HG03575 (cell line): ENCODE data around the gene FAM228A.
"Not testable (repeated sequence)": the region's sequence is repeated elsewhere in the genome, so short reads cannot be mapped to it uniquely, and the experiment has no call there.

Experiments used
- ATAC-seq: cut with Tn5 transposase; IDR thresholded peaks from one replicate; pipeline ENCODE4 v1.9.1; 2021; ENCODE audit not compliant: unreplicated experiment, insufficient number of reproducible peaks, low FRiP score; ENCODE audit errors: extremely low read depth

FAM228A gene

DNA sequence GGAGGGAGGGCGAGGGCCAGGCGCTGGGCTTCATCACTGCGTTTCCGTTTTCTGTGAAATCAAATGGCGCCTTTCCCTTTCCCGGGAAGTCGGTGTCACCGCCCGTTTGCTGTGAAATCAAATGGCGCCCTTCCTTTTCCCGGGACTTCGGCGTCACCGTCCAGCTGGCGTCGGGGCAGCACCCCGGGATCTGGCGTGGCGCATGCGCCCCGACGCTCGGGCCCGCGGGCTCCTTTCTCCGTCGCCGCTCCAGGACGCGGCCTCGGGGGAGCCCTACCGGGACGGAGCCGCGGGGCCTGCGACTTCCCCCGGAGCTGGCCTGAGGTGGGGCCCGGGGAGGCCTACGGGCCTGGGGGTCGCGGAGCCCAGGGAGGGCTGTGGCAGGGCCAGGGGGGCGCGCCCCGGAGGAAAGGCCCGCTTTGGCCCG lies at the start of gene FAM228A:
FAM228A (plus strand) TSS at position 203 of the 427 bp plus-strand sequence. CDS start 428 bp downstream, outside the sequence.
- no peak for ATAC-seq

GRCh38 chr2:24125956-24126355 lies 48.9 kb upstream of the FAM228A start:
- ATAC-seq = no peak

DNA sequence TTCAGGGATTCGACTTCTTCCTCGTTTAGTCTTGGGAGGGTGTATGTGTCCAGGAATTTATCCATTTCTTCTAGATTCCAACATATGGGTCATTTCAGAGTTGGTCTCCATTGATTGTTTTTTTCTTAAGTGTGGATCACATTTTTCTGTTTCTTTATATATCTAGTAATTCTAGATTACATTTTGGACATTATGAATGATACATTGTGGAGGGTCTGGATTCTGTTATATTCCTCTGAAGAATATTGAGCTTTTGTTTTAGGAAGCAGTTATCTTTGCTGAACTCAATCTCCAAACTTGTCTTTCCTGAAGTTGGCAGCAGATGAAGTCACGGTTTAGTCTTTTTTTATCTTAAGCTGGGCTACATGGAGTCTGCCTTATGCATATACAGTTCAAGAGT lies 42.3 kb upstream of the FAM228A start:
- ATAC-seq = no peak

DNA sequence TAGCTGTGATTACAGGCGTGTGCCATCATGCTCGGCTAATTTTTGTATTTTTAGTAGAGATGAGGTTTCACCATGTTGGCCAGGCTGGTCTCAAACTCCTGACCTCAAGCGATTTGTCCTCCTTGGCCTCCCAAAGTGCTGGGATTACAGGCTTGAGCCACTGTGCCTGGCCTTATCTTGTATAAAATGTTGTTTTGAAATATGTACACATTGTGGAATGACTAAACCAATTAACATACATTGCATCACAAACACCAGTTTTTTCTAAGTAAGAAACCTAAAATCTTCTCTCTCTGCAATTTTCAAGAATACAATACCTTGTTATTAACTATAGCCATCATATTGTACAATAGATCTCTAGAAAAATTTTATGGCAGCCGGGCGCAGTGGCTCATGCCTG lies 34.5 kb upstream of the FAM228A start:
- not testable (repeated sequence) for ATAC-seq

GRCh38 chr2:24147364-24147763 lies 27.5 kb upstream of the FAM228A start:
- no peak for ATAC-seq

GRCh38 chr2:24152413-24153197 lies 22.2 kb upstream of the FAM228A start:
- no peak for ATAC-seq

DNA sequence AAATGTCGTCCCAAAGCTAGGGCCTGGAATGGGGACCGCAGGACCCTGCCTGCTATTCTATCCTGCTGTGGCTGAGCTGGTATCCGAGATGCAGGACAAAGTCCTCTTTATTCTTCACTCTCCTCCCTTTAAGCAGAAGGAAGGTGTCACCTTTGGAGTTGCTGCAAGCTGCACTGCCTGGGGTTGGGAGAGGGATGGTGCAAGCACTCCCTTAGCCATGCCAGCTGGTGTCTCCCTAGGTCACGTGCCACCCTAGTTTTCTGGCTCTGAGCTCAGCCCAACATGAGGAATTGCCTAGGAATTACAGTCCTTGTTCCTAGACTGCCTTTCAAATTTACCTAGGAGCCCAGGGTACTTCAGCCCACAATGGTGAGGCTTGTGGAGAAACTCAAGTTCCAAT lies 21.4 kb upstream of the FAM228A start:
- no peak for ATAC-seq

DNA sequence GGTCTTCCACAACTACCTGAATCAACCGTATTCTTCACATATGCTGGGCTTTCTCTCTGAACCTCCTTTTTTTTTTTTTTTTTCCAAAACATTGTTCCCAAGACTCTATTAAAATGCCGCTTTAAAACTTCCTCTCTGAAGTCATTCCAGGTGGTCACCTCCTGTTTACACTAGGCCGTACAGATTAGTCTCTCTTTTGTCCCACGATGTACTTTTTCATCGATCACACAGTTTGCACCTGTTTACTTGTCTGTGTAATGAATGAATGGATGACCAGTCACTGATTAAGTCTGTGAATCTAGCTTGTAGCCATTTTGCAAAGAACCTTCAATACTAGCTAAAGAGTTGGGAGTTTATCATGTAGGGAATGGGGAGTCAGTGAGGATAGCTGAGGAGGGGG lies 16.7 kb upstream of the FAM228A start:
- ATAC-seq = no peak

- no peak for ATAC-seq
Measured at GRCh38 chr2:24159708-24160107, 15.1 kb upstream of the FAM228A start.

GRCh38 chr2:24160761-24161160 lies 14.1 kb upstream of the FAM228A start:
- no peak for ATAC-seq

- no peak for ATAC-seq
Measured at GRCh38 chr2:24162494-24162893, 12.4 kb upstream of the FAM228A start.

GRCh38 chr2:24163186-24163585 lies 11.7 kb upstream of the FAM228A start:
- ATAC-seq = no peak

DNA sequence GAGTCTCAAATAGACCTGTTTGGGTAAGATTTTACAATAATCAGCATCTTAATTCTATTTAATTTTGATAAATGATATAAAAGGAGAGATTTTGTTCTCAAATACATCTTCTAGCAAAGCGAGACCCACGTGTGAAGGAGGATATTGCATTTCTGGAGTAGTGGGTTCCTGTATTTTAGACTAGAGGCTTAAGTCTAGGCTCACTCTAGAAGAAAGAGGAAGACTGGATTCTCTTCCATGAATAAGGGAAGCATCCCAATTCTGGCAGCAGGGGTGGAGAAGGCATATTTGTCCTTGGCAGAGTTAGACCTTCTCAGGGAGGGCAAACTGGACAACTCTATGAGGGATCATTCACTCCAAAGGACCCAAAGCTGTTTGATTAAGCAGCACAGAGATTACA lies 11.3 kb upstream of the FAM228A start:
- no peak for ATAC-seq

DNA sequence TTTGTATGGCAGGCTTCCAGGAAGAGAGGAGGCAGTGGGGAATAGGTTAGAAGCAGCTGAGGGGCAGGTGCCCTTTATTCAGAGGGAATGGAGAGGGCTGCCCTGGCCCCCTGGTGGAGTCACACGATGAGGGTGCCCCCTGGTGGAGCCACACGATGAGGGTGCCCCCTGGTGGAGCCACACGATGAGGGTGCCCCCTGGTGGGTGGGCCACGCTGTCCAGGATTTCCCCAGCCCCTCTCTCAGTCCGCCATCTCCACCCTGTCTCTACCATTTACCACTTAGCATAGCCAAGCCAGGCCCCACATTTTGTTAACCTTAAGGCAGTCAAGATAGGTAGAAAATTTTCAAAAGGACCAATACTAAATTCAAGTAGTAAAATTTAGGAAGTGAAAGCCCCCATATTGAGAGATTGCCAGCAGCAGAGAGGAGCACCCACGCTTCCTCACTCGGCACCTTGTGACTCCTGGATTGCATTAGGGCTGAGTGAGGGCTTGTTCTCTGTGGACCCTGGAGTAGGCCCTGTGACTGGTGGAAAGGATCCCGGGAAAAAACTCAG lies 10.4 kb upstream of the FAM228A start:
- ATAC-seq = no peak

DNA sequence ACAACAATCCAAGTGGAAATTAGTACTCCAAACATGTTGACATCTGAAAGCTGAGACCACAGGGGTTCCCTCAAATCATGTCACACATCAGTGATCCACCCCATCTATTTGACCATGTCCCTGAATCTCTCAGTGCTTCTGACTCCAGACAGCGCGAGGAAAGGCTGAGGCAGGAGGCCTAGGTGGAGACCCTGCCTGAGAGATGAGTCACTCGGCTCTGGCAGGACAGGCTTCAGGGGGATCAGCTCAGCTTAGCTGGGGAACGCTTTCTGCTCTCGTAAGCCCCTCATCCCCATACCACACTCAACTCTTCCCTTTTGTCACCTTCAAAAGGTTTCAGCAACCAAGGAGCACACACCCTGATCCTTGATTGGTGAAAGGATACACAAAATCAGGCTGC lies 5.8 kb upstream of the FAM228A start:
- ATAC-seq = no peak

- no peak for ATAC-seq
Measured at GRCh38 chr2:24175631-24176187, 856 bp downstream of the FAM228A start.

DNA sequence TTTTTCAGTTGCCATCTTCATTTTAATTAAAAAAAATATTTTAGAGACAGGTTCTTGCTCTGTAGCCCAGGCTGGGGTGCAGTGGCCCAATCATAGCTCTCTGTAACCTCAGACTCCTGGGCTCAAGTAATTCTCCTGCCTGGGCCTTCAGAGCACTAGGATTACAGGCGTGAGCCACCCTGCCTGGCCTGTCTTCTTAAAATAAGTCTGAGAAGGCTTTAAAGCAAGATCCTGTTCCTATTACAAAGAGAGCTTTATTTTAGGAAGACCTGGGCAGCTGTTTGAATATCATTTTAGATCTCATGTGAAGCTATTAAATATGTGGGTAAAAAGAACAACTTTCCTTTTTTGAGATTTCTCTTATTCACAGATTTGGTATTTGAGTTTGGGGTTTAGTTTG lies 1.5 kb downstream of the FAM228A start:
- ATAC-seq = no peak

GRCh38 chr2:24179683-24180082 lies 4.8 kb downstream of the FAM228A start:
- ATAC-seq = no peak

DNA sequence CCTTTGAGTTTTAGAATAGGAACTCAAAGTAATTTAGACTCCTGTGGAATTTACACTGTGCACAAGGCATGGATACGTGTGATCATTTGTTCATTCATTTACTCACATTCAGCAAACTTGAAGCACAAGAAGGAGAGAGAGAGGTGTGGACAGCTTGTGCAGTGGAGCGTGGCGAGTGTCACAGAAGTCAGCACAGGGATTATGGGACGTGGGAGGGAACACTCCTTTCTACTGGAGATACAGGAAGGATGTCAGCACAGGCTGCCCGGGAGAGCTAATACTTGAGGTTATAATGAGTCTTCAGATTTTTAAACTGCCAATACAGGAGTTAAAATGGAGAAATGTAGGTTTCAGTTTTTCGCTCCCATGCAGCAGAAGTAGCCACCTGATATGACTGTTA lies 7.0 kb downstream of the FAM228A start:
- no peak for ATAC-seq

- no peak for ATAC-seq
Measured at GRCh38 chr2:24182507-24182906, 7.7 kb downstream of the FAM228A start.
